GM23248 (cell line): ENCODE measurements around the gene RGS4. TPM values are rescaled to one million over a fixed set of nuclear protein-coding genes. Genes with fewer than 3 reads are reported as not detected.
A peak's percentile ranks its signal among the peaks of the same experiment; 100 is the strongest.

Experiments
- DNase-seq: peaks from one replicate; pipeline ENCODE4 v3.0.0-alpha.2; 2015
- H2AFZ ChIP-seq: fragments of 200-600 bp; sonication (generic); 2 replicates; pipeline ENCODE4 v1.6.1; 2016; ENCODE audit warnings: antibody characterized with exemption
- H3F3A ChIP-seq: fragments of 200-600 bp; sonication (generic); 2 replicates; pipeline ENCODE4 v1.6.1; 2016; ENCODE audit warnings: mild to moderate bottlenecking, antibody characterized with exemption, mixed run types; ENCODE audit not compliant: insufficient read depth
- H3K27ac ChIP-seq: fragments of 200-600 bp; sonication (generic); 2 replicates; pipeline ENCODE4 v1.5.1; 2016; ENCODE audit warnings: mild to moderate bottlenecking
- H3K27me3 ChIP-seq: fragments of 200-600 bp; sonication (generic); replicated peaks from 2 replicates; pipeline ENCODE4 v1.6.1; 2016; ENCODE audit warnings: mild to moderate bottlenecking; ENCODE audit not compliant: insufficient read depth
- H3K36me3 ChIP-seq: fragments of 200-600 bp; sonication (generic); 2 replicates; pipeline ENCODE4 v1.6.1; 2016; ENCODE audit warnings: low read depth, mild to moderate bottlenecking
- H3K4me1 ChIP-seq: fragments of 200-600 bp; sonication (generic); 2 replicates; pipeline ENCODE4 v1.6.1; 2016; ENCODE audit warnings: mild to moderate bottlenecking; ENCODE audit not compliant: insufficient read depth
- H3K4me2 ChIP-seq: fragments of 200-600 bp; sonication (generic); one replicate; pipeline ENCODE4 v1.6.1; 2016; ENCODE audit warnings: mild to moderate bottlenecking; ENCODE audit not compliant: unreplicated experiment
- H3K4me3 ChIP-seq: fragments of 200-600 bp; sonication (generic); 2 replicates; pipeline ENCODE4 v1.5.1; 2016; ENCODE audit warnings: mild to moderate bottlenecking
- H3K79me2 ChIP-seq: fragments of 200-600 bp; sonication (generic); 2 replicates; pipeline ENCODE4 v1.6.1; 2016; ENCODE audit warnings: mild to moderate bottlenecking; ENCODE audit not compliant: insufficient read depth
- H3K9ac ChIP-seq: fragments of 200-600 bp; sonication (generic); 2 replicates; pipeline ENCODE4 v1.6.1; 2016; ENCODE audit warnings: mild to moderate bottlenecking
- H3K9me2 ChIP-seq: fragments of 200-600 bp; sonication (generic); 2 replicates; pipeline ENCODE4 v1.6.1; 2016; ENCODE audit warnings: mixed run types, mild to moderate bottlenecking, moderate library complexity; ENCODE audit not compliant: insufficient read depth
- H3K9me3 ChIP-seq: fragments of 200-600 bp; sonication (generic); one replicate; pipeline ENCODE4 v1.6.1; 2017; ENCODE audit warnings: low read depth
- H4K20me1 ChIP-seq: fragments of 200-600 bp; sonication (generic); 2 replicates; pipeline ENCODE4 v1.6.0; 2016; ENCODE audit not compliant: insufficient read depth
- EZH2 ChIP-seq: fragments of 200-600 bp; sonication (generic); IDR thresholded peaks from 2 replicates; pipeline ENCODE4 v1.6.1; 2018; ENCODE audit warnings: antibody characterized with exemption, mild to moderate bottlenecking; ENCODE audit not compliant: insufficient read depth, poor library complexity, severe bottlenecking
- EZH2phosphoT487 ChIP-seq: fragments of 200-600 bp; sonication (generic); IDR thresholded peaks from 2 replicates; pipeline ENCODE4 v1.6.1; 2018; ENCODE audit warnings: antibody characterized with exemption, moderate library complexity, mild to moderate bottlenecking, low read depth; ENCODE audit not compliant: insufficient read depth
- WGBS, 2 experiments: methylation state at CpG; one replicate each; pipeline ENCODE4 v1.1.6; 2015 to 2017; ENCODE audit warnings: low lambda C conversion rate in 2 of 2, low coverage in 1 of 2; ENCODE audit errors: missing lambda C conversion rate in 2 of 2; 5-methylcytosine and 5-hydroxymethylcytosine counted together
- in situ Hi-C: fragments of 300-500 bp; cut with MboI; formaldehyde crosslinking; loops from 2 replicates; pipeline ENCODE4 v1.15.0; 2020
- polyA plus RNA-seq: library from polyadenylated mRNA; unstranded; fragments of >200 nt; fragmentation: Nextera tagmentation; extraction: Ambion mirVana; gene quantifications from 2 replicates; pipeline ENCODE4 v1.2.1, GENCODE V29; 2016
- total RNA-seq: library from RNA; depleted of rRNA; stranded (reverse); fragments of >200 nt; shearing (Covaris generic); gene quantifications from 2 replicates; pipeline ENCODE4 v1.2.3, GENCODE V29; 2014; rRNA removed

The RGS4 gene
- total RNA-seq (27.9 and 42.9 TPM in 2 replicates), polyA plus RNA-seq (11.2 and 13.3 TPM in 2 replicates)

GRCh38 chr1:163069142-163069541 is at the start of gene RGS4:
Gene RGS4, plus strand, starts transcription at chr1:163069361. Its CDS starts 124 bp downstream, at chr1:163069485.
- peak within 1 kb of the TSS; percentile 72 for H2AFZ ChIP-seq
- peaks cover 32% of the 10 kb centered on the region for H3K4me1 ChIP-seq
- peaks cover 24% of the 10 kb centered on the region; the same call in 1 of the 2 replicates for H3F3A ChIP-seq
- no peak for TF ChIP-seq EZH2phosphoT487
- TF ChIP-seq EZH2 = no peak
- H3K79me2 ChIP-seq = peaks cover 20% of the 10 kb centered on the region
- H3K27me3 ChIP-seq = no peaks in the 10 kb centered on the region
- no peaks in the 10 kb centered on the region for H3K9me2 ChIP-seq
- H4K20me1 ChIP-seq = no peaks in the 10 kb centered on the region
- WGBS, 2 experiments = 1 to 2% methylated on average over 13 of the region's 13 CpGs
- H3K4me3 ChIP-seq = peak within 1 kb of the TSS; percentile 82
- peak within 1 kb of the TSS; percentile 54 for H3K27ac ChIP-seq
- H3K4me2 ChIP-seq = peak within 1 kb of the TSS; percentile 92
- peak within 1 kb of the TSS; percentile 66 for H3K9ac ChIP-seq
- no peaks in the 10 kb centered on the region for H3K36me3 ChIP-seq
- H3K9me3 ChIP-seq = no peaks in the 10 kb centered on the region
- DNase-seq = peak; percentile 94
- in situ Hi-C loops = loop anchor here (10.0 kb wide), 2 partner anchors 184 to 236 kb away; no protein-coding TSS in a partner anchor

GRCh38 chr1:163022129-163022528 is 47.0 kb upstream of the RGS4 start:
- no peaks in the 10 kb centered on the region for H3K4me1 ChIP-seq
- no peaks in the 10 kb centered on the region for H3K36me3 ChIP-seq
- H3K27me3 ChIP-seq = no peaks in the 10 kb centered on the region
- no peak for DNase-seq
- H3K9ac ChIP-seq = no peak overlapping the region
- no peak for TF ChIP-seq EZH2phosphoT487
- no peak for TF ChIP-seq EZH2
- no peak overlapping the region for H3K27ac ChIP-seq
- no peaks in the 10 kb centered on the region for H3K79me2 ChIP-seq
- H3K9me3 ChIP-seq = peaks cover 4% of the 10 kb centered on the region
- no peak overlapping the region for H3K4me2 ChIP-seq
- H3K9me2 ChIP-seq = no peaks in the 10 kb centered on the region
- no peak overlapping the region for H2AFZ ChIP-seq
- no peak overlapping the region for H3K4me3 ChIP-seq
- no peaks in the 10 kb centered on the region for H4K20me1 ChIP-seq
- in situ Hi-C loops = no loop called here
- no peaks in the 10 kb centered on the region for H3F3A ChIP-seq

- Histone ChIP-seq H3K4me1 (no peaks in the 10 kb centered on the region), H3K79me2 (no peaks in the 10 kb centered on the region), H3K4me2 (no peak overlapping the region), H3K9ac (no peak overlapping the region), H4K20me1 (no peaks in the 10 kb centered on the region), H3F3A (no peaks in the 10 kb centered on the region), H3K27ac (no peak overlapping the region), H2AFZ (no peak overlapping the region), H3K36me3 (no peaks in the 10 kb centered on the region), H3K27me3 (no peaks in the 10 kb centered on the region), H3K4me3 (no peak overlapping the region), H3K9me3 (no peaks in the 10 kb centered on the region), H3K9me2 (no peaks in the 10 kb centered on the region)
- DNase-seq = no peak
- TF ChIP-seq EZH2 (no peak), EZH2phosphoT487 (no peak)
- in situ Hi-C loops = no loop called here
These were observed 41.6 kb upstream of the RGS4 start for GRCh38 chr1:163027610-163028009.

GRCh38 chr1:163029901-163030300 is 39.3 kb upstream of the RGS4 start:
- no peaks in the 10 kb centered on the region for H4K20me1 ChIP-seq
- H3K4me1 ChIP-seq = peaks cover 1% of the 10 kb centered on the region
- WGBS, 2 experiments = 76 to 80% methylated on average over 5 of the region's 5 CpGs
- H3K36me3 ChIP-seq = no peaks in the 10 kb centered on the region
- H3K4me2 ChIP-seq = no peak overlapping the region
- no peak overlapping the region for H2AFZ ChIP-seq
- no peaks in the 10 kb centered on the region for H3K9me3 ChIP-seq
- no peak for DNase-seq
- H3K79me2 ChIP-seq = no peaks in the 10 kb centered on the region
- H3K4me3 ChIP-seq = no peak overlapping the region
- H3K9ac ChIP-seq = no peak overlapping the region
- H3F3A ChIP-seq = peaks cover 7% of the 10 kb centered on the region
- TF ChIP-seq EZH2phosphoT487 = no peak
- no peak for TF ChIP-seq EZH2
- no peak overlapping the region for H3K27ac ChIP-seq
- in situ Hi-C loops = no loop called here
- no peaks in the 10 kb centered on the region for H3K9me2 ChIP-seq
- no peaks in the 10 kb centered on the region for H3K27me3 ChIP-seq
